HEK293 (cell line): ENCODE results near the gene PHF20.

ENCODE experiments used
- CTCF ChIA-PET: fragments of 350-600 bp; formaldehyde crosslinking; extraction: SDS; loops from one replicate; lab custom pipeline; 2021; ENCODE audit warnings: antibody characterized with exemption; lab: Yijun Ruan, JAX
- POLR2A ChIA-PET: fragments of 300-600 bp; formaldehyde crosslinking; extraction: SDS; loops from one replicate; lab custom pipeline; 2020; ENCODE audit warnings: antibody characterized with exemption, inconsistent platforms; lab: Yijun Ruan, JAX
- H3K27ac ChIP-seq: fragments of 200-500 bp; sonication (Bioruptor generic); 2 replicates; pipeline ENCODE4 v1.5.1; 2014; ENCODE audit warnings: low read depth, low read length, control low read depth, inconsistent platforms; ENCODE audit errors: extremely low read depth
- H3K36me3 ChIP-seq, 2 experiments: fragments of 200-500 bp in 1 of 2; sonication (Bioruptor generic) in 1 of 2; 1 replicate in 1 of 2; 2 replicates in 1 of 2; pipeline ENCODE4 v1.5.1; 2014 to 2017; ENCODE audit warnings: inconsistent platforms in 2 of 2, low read length in 2 of 2; ENCODE audit not compliant: control insufficient read depth in 2 of 2, insufficient read depth in 1 of 2
- H3K4me1 ChIP-seq: fragments of 200-500 bp; sonication (Bioruptor generic); 2 replicates; pipeline ENCODE4 v1.5.1; 2014; ENCODE audit warnings: mild to moderate bottlenecking, low read length, inconsistent platforms; ENCODE audit not compliant: control insufficient read depth, insufficient read depth
- H3K4me3 ChIP-seq: 2 replicates; pipeline ENCODE4 v1.5.1; 2011; ENCODE audit warnings: low read depth, mild to moderate bottlenecking, control low read depth, low read length, moderate library complexity
- H3K9me3 ChIP-seq: fragments of 200-500 bp; sonication (Bioruptor generic); 2 replicates; pipeline ENCODE4 v1.5.1; 2014; ENCODE audit warnings: low read depth, low read length, inconsistent platforms; ENCODE audit not compliant: control insufficient read depth, insufficient read depth
- GLIS2 ChIP-seq: fragments of 450-650 bp; formaldehyde crosslinking; IDR thresholded peaks from 2 replicates; pipeline ENCODE4 v1.5.1; 2016; ENCODE audit warnings: missing biosample characterization, missing genetic modification characterization
- MYNN ChIP-seq: fragments of 450-650 bp; formaldehyde crosslinking; IDR thresholded peaks from 2 replicates; pipeline ENCODE4 v1.5.1; 2016; ENCODE audit warnings: missing biosample characterization, missing genetic modification characterization, borderline replicate concordance
- SP2 ChIP-seq: fragments of 450-650 bp; formaldehyde crosslinking; IDR thresholded peaks from 2 replicates; pipeline ENCODE4 v1.5.1; 2016; ENCODE audit warnings: missing biosample characterization, missing genetic modification characterization
- SP3 ChIP-seq: fragments of 450-650 bp; formaldehyde crosslinking; IDR thresholded peaks from 2 replicates; pipeline ENCODE4 v1.5.1; 2016; ENCODE audit warnings: missing biosample characterization, missing genetic modification characterization
- ZEB2 ChIP-seq: fragments of 450-650 bp; formaldehyde crosslinking; IDR thresholded peaks from 2 replicates; pipeline ENCODE4 v1.5.1; 2016; ENCODE audit warnings: missing biosample characterization, missing genetic modification characterization
- ZFHX2 ChIP-seq: fragments of 450-650 bp; formaldehyde crosslinking; conservative IDR thresholded peaks from 2 replicates; pipeline ENCODE4 v1.5.1; 2016; ENCODE audit warnings: missing biosample characterization, missing genetic modification characterization
- ZNF10 ChIP-seq: fragments of 450-650 bp; formaldehyde crosslinking; IDR thresholded peaks from 2 replicates; pipeline ENCODE4 v1.5.1; 2017; ENCODE audit warnings: missing biosample characterization, missing genetic modification characterization
- ZNF175 ChIP-seq: fragments of 450-650 bp; formaldehyde crosslinking; IDR thresholded peaks from 2 replicates; pipeline ENCODE4 v1.5.1; 2016; ENCODE audit warnings: missing biosample characterization, missing genetic modification characterization
- ZNF292 ChIP-seq: fragments of 450-650 bp; formaldehyde crosslinking; IDR thresholded peaks from 2 replicates; pipeline ENCODE4 v1.5.1; 2016; ENCODE audit warnings: low read depth, missing biosample characterization, missing genetic modification characterization, borderline replicate concordance
- ZNF473 ChIP-seq: fragments of 450-650 bp; formaldehyde crosslinking; IDR thresholded peaks from 2 replicates; pipeline ENCODE4 v1.5.1; 2017; ENCODE audit warnings: missing biosample characterization, missing genetic modification characterization
- ZNF561 ChIP-seq: fragments of 450-650 bp; IDR thresholded peaks from 2 replicates; pipeline ENCODE4 v1.5.1; 2018; ENCODE audit warnings: missing biosample characterization, missing genetic modification characterization, borderline replicate concordance
- ZNF629 ChIP-seq: fragments of 450-650 bp; formaldehyde crosslinking; IDR thresholded peaks from 2 replicates; pipeline ENCODE4 v1.5.1; 2017; ENCODE audit warnings: missing biosample characterization, missing genetic modification characterization
- ZXDB ChIP-seq: fragments of 450-650 bp; formaldehyde crosslinking; IDR thresholded peaks from 2 replicates; pipeline ENCODE4 v1.5.1; 2016; ENCODE audit warnings: missing biosample characterization, missing genetic modification characterization
- TF ChIP-seq, protein P1 (sequence below): fragments of 450-650 bp; formaldehyde crosslinking; IDR thresholded peaks from 2 replicates; pipeline ENCODE4 v1.5.1; 2016; ENCODE audit warnings: missing biosample characterization, missing genetic modification characterization
- TF ChIP-seq, protein P2 (sequence below): fragments of 450-650 bp; formaldehyde crosslinking; IDR thresholded peaks from 2 replicates; pipeline ENCODE4 v1.5.1; 2016; ENCODE audit warnings: missing biosample characterization, missing genetic modification characterization
- TF ChIP-seq, protein P3 (sequence below): sonication (generic); formaldehyde crosslinking; IDR thresholded peaks from 2 replicates; pipeline ENCODE4 v1.8.1; 2022; ENCODE audit warnings: mild to moderate bottlenecking, moderate library complexity, missing genetic modification reagents
- TF ChIP-seq, protein P4 (sequence below): fragments of 450-650 bp; formaldehyde crosslinking; IDR thresholded peaks from 2 replicates; pipeline ENCODE4 v1.5.1; 2016; ENCODE audit warnings: missing biosample characterization, missing genetic modification characterization, borderline replicate concordance
- TF ChIP-seq, protein P5 (sequence below): fragments of 450-650 bp; formaldehyde crosslinking; IDR thresholded peaks from 2 replicates; pipeline ENCODE4 v1.5.1; 2017; ENCODE audit warnings: missing biosample characterization, missing genetic modification characterization

PHF20 gene

DNA sequence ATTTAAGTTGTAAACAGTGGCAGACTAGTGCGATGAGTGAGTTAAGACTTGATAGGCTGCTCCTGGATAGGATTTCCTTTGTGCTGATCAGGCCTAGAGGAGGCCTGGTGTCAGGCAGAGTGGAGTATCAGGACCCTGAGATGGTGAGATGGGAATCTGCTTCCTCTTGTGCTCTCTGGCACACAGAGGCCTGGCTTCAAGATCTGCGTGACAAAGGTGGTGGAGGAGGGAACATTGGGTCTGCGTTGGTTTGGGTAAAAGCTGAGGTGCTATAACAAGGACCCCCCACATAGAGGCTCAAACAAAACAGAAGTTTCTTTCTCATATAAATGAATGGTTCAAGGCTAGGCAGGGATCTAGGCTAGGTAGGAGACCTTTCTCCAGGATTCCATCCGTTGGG lies 162.2 kb downstream of the PHF20 start:
- TF ChIP-seq GLIS2 (tag by site-specific recombination) (no peak), ZNF629 (tag by site-specific recombination) (no peak), ZFHX2 (tag by site-specific recombination) (no peak), SP3 (tag by site-specific recombination) (no peak), ZNF10 (tag by site-specific recombination) (no peak), ZNF175 (tag by site-specific recombination) (no peak), MYNN (tag by site-specific recombination) (no peak), ZNF561 (tag by site-specific recombination) (no peak), ZNF473 (tag by site-specific recombination) (no peak), ZXDB (tag by site-specific recombination) (no peak), SP2 (tag by site-specific recombination) (no peak), ZEB2 (no peak), ZNF292 (tag by site-specific recombination) (no peak)
- TF ChIP-seq, protein P1, sequence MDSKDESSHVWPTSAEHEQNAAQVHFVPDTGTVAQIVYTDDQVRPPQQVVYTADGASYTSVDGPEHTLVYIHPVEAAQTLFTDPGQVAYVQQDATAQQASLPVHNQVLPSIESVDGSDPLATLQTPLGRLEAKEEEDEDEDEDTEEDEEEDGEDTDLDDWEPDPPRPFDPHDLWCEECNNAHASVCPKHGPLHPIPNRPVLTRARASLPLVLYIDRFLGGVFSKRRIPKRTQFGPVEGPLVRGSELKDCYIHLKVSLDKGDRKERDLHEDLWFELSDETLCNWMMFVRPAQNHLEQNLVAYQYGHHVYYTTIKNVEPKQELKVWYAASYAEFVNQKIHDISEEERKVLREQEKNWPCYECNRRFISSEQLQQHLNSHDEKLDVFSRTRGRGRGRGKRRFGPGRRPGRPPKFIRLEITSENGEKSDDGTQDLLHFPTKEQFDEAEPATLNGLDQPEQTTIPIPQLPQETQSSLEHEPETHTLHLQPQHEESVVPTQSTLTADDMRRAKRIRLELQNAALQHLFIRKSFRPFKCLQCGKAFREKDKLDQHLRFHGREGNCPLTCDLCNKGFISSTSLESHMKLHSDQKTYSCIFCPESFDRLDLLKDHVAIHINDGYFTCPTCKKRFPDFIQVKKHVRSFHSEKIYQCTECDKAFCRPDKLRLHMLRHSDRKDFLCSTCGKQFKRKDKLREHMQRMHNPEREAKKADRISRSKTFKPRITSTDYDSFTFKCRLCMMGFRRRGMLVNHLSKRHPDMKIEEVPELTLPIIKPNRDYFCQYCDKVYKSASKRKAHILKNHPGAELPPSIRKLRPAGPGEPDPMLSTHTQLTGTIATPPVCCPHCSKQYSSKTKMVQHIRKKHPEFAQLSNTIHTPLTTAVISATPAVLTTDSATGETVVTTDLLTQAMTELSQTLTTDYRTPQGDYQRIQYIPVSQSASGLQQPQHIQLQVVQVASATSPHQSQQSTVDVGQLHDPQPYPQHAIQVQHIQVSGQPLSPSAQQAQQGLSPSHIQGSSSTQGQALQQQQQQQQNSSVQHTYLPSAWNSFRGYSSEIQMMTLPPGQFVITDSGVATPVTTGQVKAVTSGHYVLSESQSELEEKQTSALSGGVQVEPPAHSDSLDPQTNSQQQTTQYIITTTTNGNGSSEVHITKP, result no peak
- TF ChIP-seq, protein P2, sequence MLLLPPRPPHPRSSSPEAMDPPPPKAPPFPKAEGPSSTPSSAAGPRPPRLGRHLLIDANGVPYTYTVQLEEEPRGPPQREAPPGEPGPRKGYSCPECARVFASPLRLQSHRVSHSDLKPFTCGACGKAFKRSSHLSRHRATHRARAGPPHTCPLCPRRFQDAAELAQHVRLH (tag by site-specific recombination), result no peak
- TF ChIP-seq, protein P3, sequence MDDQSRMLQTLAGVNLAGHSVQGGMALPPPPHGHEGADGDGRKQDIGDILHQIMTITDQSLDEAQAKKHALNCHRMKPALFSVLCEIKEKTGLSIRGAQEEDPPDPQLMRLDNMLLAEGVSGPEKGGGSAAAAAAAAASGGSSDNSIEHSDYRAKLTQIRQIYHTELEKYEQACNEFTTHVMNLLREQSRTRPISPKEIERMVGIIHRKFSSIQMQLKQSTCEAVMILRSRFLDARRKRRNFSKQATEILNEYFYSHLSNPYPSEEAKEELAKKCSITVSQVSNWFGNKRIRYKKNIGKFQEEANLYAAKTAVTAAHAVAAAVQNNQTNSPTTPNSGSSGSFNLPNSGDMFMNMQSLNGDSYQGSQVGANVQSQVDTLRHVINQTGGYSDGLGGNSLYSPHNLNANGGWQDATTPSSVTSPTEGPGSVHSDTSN (CRISPR knock-in tag), result no peak
- TF ChIP-seq, protein P4, sequence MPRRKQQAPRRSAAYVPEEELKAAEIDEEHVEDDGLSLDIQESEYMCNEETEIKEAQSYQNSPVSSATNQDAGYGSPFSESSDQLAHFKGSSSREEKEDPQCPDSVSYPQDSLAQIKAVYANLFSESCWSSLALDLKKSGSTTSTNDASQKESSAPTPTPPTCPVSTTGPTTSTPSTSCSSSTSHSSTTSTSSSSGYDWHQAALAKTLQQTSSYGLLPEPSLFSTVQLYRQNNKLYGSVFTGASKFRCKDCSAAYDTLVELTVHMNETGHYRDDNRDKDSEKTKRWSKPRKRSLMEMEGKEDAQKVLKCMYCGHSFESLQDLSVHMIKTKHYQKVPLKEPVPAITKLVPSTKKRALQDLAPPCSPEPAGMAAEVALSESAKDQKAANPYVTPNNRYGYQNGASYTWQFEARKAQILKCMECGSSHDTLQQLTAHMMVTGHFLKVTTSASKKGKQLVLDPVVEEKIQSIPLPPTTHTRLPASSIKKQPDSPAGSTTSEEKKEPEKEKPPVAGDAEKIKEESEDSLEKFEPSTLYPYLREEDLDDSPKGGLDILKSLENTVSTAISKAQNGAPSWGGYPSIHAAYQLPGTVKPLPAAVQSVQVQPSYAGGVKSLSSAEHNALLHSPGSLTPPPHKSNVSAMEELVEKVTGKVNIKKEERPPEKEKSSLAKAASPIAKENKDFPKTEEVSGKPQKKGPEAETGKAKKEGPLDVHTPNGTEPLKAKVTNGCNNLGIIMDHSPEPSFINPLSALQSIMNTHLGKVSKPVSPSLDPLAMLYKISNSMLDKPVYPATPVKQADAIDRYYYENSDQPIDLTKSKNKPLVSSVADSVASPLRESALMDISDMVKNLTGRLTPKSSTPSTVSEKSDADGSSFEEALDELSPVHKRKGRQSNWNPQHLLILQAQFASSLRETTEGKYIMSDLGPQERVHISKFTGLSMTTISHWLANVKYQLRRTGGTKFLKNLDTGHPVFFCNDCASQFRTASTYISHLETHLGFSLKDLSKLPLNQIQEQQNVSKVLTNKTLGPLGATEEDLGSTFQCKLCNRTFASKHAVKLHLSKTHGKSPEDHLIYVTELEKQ (tag by site-specific recombination), result no peak
- TF ChIP-seq, protein P5, sequence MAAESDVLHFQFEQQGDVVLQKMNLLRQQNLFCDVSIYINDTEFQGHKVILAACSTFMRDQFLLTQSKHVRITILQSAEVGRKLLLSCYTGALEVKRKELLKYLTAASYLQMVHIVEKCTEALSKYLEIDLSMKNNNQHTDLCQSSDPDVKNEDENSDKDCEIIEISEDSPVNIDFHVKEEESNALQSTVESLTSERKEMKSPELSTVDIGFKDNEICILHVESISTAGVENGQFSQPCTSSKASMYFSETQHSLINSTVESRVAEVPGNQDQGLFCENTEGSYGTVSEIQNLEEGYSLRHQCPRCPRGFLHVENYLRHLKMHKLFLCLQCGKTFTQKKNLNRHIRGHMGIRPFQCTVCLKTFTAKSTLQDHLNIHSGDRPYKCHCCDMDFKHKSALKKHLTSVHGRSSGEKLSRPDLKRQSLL (tag by site-specific recombination), result no peak
- Histone ChIP-seq H3K9me3 (no peaks in the 10 kb centered on the region), H3K36me3 (peaks cover 0 to 46% of the 10 kb centered on the region in 2 experiments; a peak in 2 of 3 replicates), H3K27ac (no peak overlapping the region), H3K4me3 (no peak overlapping the region), H3K4me1 (no peaks in the 10 kb centered on the region)
- ChIA-PET CTCF (interaction anchor here (1.0 kb wide), 1 partner anchor 20 kb away, joined by 3 read pairs; the partner anchor contains the start of gene SCAND1), POLR2A (no interaction called here)
